Measurements from ENCODE around the gene NPHS1.

DNA sequence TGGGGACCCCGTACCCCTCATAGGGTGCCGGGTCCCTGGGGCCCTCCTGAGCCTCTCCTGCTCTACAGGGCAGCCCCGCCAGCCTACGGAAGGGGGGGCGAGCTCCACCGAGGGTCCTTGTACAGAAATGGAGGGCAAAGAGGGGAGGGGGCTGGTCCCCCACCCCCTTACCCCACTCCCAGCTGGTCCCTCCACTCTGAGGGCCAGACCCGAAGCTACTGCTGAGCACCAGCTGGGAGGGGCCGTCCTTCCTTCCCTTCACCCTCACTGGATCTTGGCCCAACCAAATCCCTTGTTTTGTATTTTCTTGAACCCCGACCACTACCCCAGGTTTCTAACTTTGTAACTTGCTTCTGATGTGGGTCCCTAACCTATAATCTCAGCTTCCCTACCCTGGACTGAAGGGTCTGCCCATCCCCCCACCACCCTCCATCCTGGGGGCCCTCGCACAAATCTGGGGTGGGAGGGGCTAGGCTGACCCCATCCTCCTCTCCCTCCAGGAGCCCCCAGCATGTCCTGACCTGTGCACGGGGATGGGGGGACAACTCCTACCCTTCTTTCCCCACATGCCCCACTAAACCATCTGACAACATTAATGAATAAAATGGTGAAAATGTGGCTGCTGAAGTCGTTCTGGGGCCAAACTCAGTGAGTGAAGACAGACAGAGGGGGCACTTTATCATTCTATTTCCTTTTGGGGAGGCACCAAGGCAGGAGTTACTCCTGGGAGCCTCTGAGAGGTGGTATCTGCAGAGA, 63.9 kb downstream of the NPHS1 start:
- TF ChIP-seq, protein P1, sequence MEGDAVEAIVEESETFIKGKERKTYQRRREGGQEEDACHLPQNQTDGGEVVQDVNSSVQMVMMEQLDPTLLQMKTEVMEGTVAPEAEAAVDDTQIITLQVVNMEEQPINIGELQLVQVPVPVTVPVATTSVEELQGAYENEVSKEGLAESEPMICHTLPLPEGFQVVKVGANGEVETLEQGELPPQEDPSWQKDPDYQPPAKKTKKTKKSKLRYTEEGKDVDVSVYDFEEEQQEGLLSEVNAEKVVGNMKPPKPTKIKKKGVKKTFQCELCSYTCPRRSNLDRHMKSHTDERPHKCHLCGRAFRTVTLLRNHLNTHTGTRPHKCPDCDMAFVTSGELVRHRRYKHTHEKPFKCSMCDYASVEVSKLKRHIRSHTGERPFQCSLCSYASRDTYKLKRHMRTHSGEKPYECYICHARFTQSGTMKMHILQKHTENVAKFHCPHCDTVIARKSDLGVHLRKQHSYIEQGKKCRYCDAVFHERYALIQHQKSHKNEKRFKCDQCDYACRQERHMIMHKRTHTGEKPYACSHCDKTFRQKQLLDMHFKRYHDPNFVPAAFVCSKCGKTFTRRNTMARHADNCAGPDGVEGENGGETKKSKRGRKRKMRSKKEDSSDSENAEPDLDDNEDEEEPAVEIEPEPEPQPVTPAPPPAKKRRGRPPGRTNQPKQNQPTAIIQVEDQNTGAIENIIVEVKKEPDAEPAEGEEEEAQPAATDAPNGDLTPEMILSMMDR (IDR thresholded peaks at IDR 0.05): no peak
- TF ChIP-seq POLR2A (IDR thresholded peaks at IDR 0.05) (no peak), POLR2AphosphoS5 (IDR thresholded peaks at IDR 0.05) (no peak)
